ENCODE data around the gene F2RL3. TPM values are rescaled to one million over a fixed set of nuclear protein-coding genes. Genes with fewer than 3 reads are reported as not detected.

Gene F2RL3
- total RNA-seq, 2 donors from 2014 or later, result not detected

- no peaks in the 10 kb centered on the region for H3K4me1 Mint-ChIP-seq
Measured at GRCh38 chr19:16896146-16897028, 7.6 kb downstream of the F2RL3 start.

GRCh38 chr19:16897029-16897855 lies 8.4 kb downstream of the F2RL3 start:
- Mint-ChIP-seq H3K9me3 (no peaks in the 10 kb centered on the region), H3K4me3 (peak overlapping the region; percentile 72), H3K27me3 (no peaks in the 10 kb centered on the region), H3K27ac (no peak overlapping the region), H3K36me3 (ENCODE audit: low read depth) (no peaks in the 10 kb centered on the region), H3K4me1 (no peaks in the 10 kb centered on the region)
- ATAC-seq (replicated peaks), result peak; percentile 79

More at GRCh38 chr19:16896146-16897028, 7.6 kb downstream of the F2RL3 start:
- Mint-ChIP-seq H3K9me3 (no peaks in the 10 kb centered on the region), H3K4me3 (peak overlapping the region; percentile 72), H3K36me3 (ENCODE audit: low read depth) (no peaks in the 10 kb centered on the region), H3K27ac (no peak overlapping the region), H3K27me3 (no peaks in the 10 kb centered on the region)
- ATAC-seq (replicated peaks), result no peak

- Mint-ChIP-seq H3K9me3 (no peaks in the 10 kb centered on the region), H3K27me3 (no peaks in the 10 kb centered on the region), H3K36me3 (ENCODE audit: low read depth) (no peaks in the 10 kb centered on the region), H3K27ac (no peak overlapping the region), H3K4me3 (peak overlapping the region; percentile 72), H3K4me1 (no peaks in the 10 kb centered on the region)
- no peak for ATAC-seq (replicated peaks)
Measured at GRCh38 chr19:16897856-16898161, 9.0 kb downstream of the F2RL3 start.

DNA sequence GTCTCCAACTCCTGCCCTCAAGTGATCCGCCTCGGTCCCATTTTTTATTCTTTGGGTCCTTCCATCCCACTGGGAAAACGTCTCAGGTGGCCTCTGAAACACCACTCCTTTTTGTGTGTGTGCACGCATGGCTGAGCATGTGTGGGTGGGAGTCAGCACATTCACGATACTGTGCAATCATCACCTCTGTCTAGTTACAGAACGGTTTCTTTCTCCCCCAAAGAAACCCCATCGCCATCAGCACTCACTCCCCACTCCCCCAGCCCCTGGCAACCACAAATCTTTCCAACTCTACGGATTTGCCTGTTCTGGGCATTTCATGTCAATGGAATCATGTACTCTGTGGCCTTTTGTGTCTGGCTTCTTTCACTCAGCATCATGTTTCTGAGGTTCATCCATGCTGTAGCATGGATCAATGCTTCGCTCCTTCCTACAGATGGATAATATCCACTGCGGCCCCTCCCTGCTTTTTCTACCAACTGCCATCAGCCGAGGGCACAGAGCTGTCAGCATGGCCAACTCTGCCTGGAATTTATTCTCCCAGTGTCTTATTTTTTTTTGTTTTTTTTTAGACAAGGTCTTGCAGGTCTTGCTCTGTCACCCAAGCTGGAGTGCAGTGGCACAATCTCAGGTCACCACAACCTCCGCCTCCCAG lies 9.7 kb downstream of the F2RL3 start:
- H3K4me1 Mint-ChIP-seq, result no peaks in the 10 kb centered on the region
- H3K27me3 Mint-ChIP-seq, result no peaks in the 10 kb centered on the region
- H3K4me3 Mint-ChIP-seq, result peak overlapping the region; percentile 72
- no peaks in the 10 kb centered on the region for H3K36me3 Mint-ChIP-seq (ENCODE audit: low read depth)
- ATAC-seq (replicated peaks), result no peak
- no peak overlapping the region for H3K27ac Mint-ChIP-seq
- H3K9me3 Mint-ChIP-seq, result no peaks in the 10 kb centered on the region

DNA sequence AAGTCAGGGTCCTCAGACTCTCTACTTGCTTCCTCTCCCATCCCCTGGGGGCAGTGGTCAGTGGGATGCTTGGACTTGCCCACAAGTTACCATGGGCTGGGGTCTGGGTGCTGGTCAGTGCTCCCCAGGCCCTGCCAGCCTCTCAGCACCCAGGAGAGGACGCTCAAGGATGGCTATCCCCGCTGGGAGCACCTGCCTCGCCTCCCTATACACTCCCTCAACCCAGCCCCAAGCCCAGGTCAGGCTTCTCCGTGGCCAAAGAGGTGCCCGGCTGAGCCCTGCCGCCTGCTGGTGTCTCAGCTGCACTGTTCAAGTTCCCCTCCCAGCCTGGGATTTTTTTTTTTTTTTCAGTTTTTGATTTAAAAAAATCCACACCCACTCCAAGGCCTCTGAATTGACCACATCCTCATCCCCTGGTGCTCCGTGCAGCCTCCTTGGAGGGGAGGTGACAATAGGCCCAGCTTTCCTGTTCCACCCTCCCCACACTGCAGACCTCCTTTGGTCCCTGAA lies 10.8 kb downstream of the F2RL3 start:
- no peaks in the 10 kb centered on the region for H3K4me1 Mint-ChIP-seq
- peak; percentile 21 for ATAC-seq (replicated peaks)

GRCh38 chr19:16901491-16902175 lies 12.8 kb downstream of the F2RL3 start:
- no peak overlapping the region for H3K4me3 Mint-ChIP-seq
- H3K4me1 Mint-ChIP-seq, result no peaks in the 10 kb centered on the region
- no peaks in the 10 kb centered on the region for H3K9me3 Mint-ChIP-seq
- H3K27ac Mint-ChIP-seq, result no peak overlapping the region
- no peaks in the 10 kb centered on the region for H3K36me3 Mint-ChIP-seq (ENCODE audit: low read depth)
- no peak for ATAC-seq (replicated peaks)
- no peaks in the 10 kb centered on the region for H3K27me3 Mint-ChIP-seq

More for the DNA sequence above, 10.8 kb downstream of the F2RL3 start:
- Mint-ChIP-seq H3K36me3 (ENCODE audit: low read depth) (no peaks in the 10 kb centered on the region), H3K9me3 (no peaks in the 10 kb centered on the region), H3K27me3 (no peaks in the 10 kb centered on the region), H3K27ac (peak overlapping the region; percentile 34), H3K4me3 (peak overlapping the region; percentile 3)

- no peak overlapping the region for H3K4me3 Mint-ChIP-seq
- H3K36me3 Mint-ChIP-seq (ENCODE audit: low read depth), result no peaks in the 10 kb centered on the region
- no peaks in the 10 kb centered on the region for H3K9me3 Mint-ChIP-seq
- H3K27me3 Mint-ChIP-seq, result no peaks in the 10 kb centered on the region
- no peak overlapping the region for H3K27ac Mint-ChIP-seq
- ATAC-seq (replicated peaks), result no peak
- no peaks in the 10 kb centered on the region for H3K4me1 Mint-ChIP-seq
Measured at GRCh38 chr19:16902545-16902944, 13.7 kb downstream of the F2RL3 start.

- no peaks in the 10 kb centered on the region for H3K36me3 Mint-ChIP-seq (ENCODE audit: low read depth)
- H3K9me3 Mint-ChIP-seq, result no peaks in the 10 kb centered on the region
- no peak overlapping the region for H3K4me3 Mint-ChIP-seq
- ATAC-seq (replicated peaks), result no peak
- no peaks in the 10 kb centered on the region for H3K4me1 Mint-ChIP-seq
- H3K27ac Mint-ChIP-seq, result no peak overlapping the region
- no peaks in the 10 kb centered on the region for H3K27me3 Mint-ChIP-seq
Measured at GRCh38 chr19:16903347-16903746, 14.5 kb downstream of the F2RL3 start.

GRCh38 chr19:16904599-16904998 lies 15.8 kb downstream of the F2RL3 start:
- no peaks in the 10 kb centered on the region for H3K4me1 Mint-ChIP-seq
- no peaks in the 10 kb centered on the region for H3K36me3 Mint-ChIP-seq (ENCODE audit: low read depth)
- ATAC-seq (replicated peaks), result no peak
- H3K27ac Mint-ChIP-seq, result no peak overlapping the region
- no peak overlapping the region for H3K4me3 Mint-ChIP-seq
- H3K9me3 Mint-ChIP-seq, result no peaks in the 10 kb centered on the region
- no peaks in the 10 kb centered on the region for H3K27me3 Mint-ChIP-seq

- H3K9me3 Mint-ChIP-seq, result peaks cover 14% of the 10 kb centered on the region
- ATAC-seq (replicated peaks), result no peak
Measured at GRCh38 chr19:16908759-16909158, 20.0 kb downstream of the F2RL3 start.

GRCh38 chr19:16911046-16911445 lies 22.2 kb downstream of the F2RL3 start:
- no peak for ATAC-seq (replicated peaks)
- H3K9me3 Mint-ChIP-seq, result peaks cover 15% of the 10 kb centered on the region
- H3K27me3 Mint-ChIP-seq, result no peaks in the 10 kb centered on the region
- H3K27ac Mint-ChIP-seq, result no peak overlapping the region
- no peaks in the 10 kb centered on the region for H3K4me1 Mint-ChIP-seq
- no peak overlapping the region for H3K4me3 Mint-ChIP-seq
- H3K36me3 Mint-ChIP-seq (ENCODE audit: low read depth), result no peaks in the 10 kb centered on the region

More at GRCh38 chr19:16908759-16909158, 20.0 kb downstream of the F2RL3 start:
- Mint-ChIP-seq H3K27me3 (no peaks in the 10 kb centered on the region), H3K4me3 (no peak overlapping the region), H3K36me3 (ENCODE audit: low read depth) (no peaks in the 10 kb centered on the region), H3K4me1 (no peaks in the 10 kb centered on the region), H3K27ac (no peak overlapping the region)

DNA sequence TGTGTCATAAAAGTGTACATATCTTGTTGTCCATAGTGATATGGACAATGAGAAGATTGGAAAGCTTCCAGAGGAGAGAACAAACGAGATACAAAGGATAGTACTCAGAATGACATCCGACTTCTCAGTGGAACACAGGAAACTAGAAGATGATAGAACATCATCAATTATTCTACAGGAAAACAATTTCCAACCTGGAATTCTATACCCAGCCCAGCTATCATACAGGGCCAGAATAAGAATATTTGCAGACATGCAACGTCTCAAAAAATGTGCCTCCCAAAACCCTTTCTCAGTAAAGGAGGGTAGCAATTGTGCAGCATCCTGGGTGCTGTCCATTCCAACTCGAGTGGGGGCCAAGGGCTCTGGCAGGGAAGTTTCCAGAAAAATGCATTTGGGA lies 24.0 kb downstream of the F2RL3 start:
- Mint-ChIP-seq H3K9me3 (peaks cover 15% of the 10 kb centered on the region), H3K4me1 (no peaks in the 10 kb centered on the region), H3K27me3 (peaks cover 4% of the 10 kb centered on the region), H3K27ac (no peak overlapping the region), H3K36me3 (ENCODE audit: low read depth) (no peaks in the 10 kb centered on the region), H3K4me3 (no peak overlapping the region)
- no peak for ATAC-seq (replicated peaks)

DNA sequence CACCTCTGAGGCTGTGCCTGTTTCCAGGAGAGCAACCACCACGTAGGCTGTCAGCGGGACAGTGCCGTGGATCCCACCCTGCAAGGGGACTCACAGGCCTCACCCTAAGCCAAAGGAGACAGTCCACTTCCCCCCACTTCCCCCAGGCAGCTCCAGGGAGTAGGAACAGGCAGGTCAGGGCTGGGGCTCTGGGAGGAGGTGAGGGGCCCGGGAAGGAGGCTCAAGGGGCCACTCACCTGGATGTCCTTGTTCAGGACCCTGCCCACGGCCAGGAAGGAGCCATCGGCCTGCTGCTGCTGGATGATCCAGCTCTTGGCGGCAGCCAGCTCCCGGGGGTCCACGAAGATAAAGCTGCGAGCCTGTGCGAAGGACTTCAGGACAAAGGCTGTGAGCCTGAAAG lies 25.6 kb downstream of the F2RL3 start:
- no peaks in the 10 kb centered on the region for H3K36me3 Mint-ChIP-seq (ENCODE audit: low read depth)
- peaks cover 19% of the 10 kb centered on the region for H3K9me3 Mint-ChIP-seq
- H3K4me3 Mint-ChIP-seq, result no peak overlapping the region
- no peak overlapping the region for H3K27ac Mint-ChIP-seq
- H3K27me3 Mint-ChIP-seq, result peaks cover 4% of the 10 kb centered on the region
- no peaks in the 10 kb centered on the region for H3K4me1 Mint-ChIP-seq
- ATAC-seq (replicated peaks), result no peak

DNA sequence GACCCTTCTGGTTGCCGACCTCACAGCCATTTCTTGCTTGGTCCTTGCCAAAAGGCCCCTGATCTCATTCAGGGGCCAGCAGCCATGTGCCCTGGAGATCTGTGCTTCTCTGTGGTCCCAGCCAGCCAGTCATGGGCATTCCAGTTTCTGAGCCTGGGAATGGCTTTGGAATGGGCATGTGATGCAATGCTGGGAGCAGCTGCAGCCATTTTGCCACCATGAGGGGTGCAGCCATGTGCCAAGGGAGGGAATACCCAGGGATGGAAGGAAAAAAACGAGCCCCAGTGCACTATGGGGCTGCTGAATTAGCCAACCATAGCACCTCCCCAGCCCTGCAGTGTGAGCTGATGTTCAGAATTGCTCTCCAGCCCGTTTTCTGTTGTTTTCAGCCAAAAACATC lies 26.3 kb downstream of the F2RL3 start:
- peaks cover 7% of the 10 kb centered on the region for H3K27me3 Mint-ChIP-seq
- H3K36me3 Mint-ChIP-seq (ENCODE audit: low read depth), result no peaks in the 10 kb centered on the region
- peaks cover 19% of the 10 kb centered on the region for H3K9me3 Mint-ChIP-seq
- H3K4me1 Mint-ChIP-seq, result no peaks in the 10 kb centered on the region
- H3K4me3 Mint-ChIP-seq, result no peak overlapping the region
- no peak overlapping the region for H3K27ac Mint-ChIP-seq
- no peak for ATAC-seq (replicated peaks)

Measured in activated T-helper 17 cell treated with anti-CD3 and anti-CD28 coated beads, Interleukin-2, amount 50 U/mL, for 72 hours (primary cell).